SK-N-SH treated with all-trans-retinoic acid at 6 μM for 48 hours (cell line): ENCODE results near the gene FAM161A.

Source experiments
- ARNTL ChIP-seq: fragments of 450-650 bp; formaldehyde crosslinking; IDR thresholded peaks from 2 replicates; pipeline ENCODE4 v1.5.0; 2020; ENCODE audit warnings: low read depth, mild to moderate bottlenecking, moderate library complexity, borderline replicate concordance
- BACH2 ChIP-seq: fragments of 250-450 bp; sonication (Bioruptor Pico); IDR thresholded peaks from 2 replicates; pipeline ENCODE4 v1.9.0; 2021; ENCODE audit warnings: mild to moderate bottlenecking, borderline replicate concordance
- CSDC2 ChIP-seq: fragments of 250-450 bp; sonication (Bioruptor Pico); IDR thresholded peaks from 2 replicates; pipeline ENCODE4 v1.5.0; 2020; ENCODE audit warnings: mild to moderate bottlenecking, moderate library complexity
- CSRNP3 ChIP-seq: fragments of 250-450 bp; sonication (Bioruptor Pico); IDR thresholded peaks from 2 replicates; pipeline ENCODE4 v1.5.1; 2021; ENCODE audit warnings: mild to moderate bottlenecking, moderate library complexity
- OSR1 ChIP-seq: fragments of 250-450 bp; sonication (Bioruptor Pico); IDR thresholded peaks from 2 replicates; pipeline ENCODE4 v1.8.0; 2022; ENCODE audit warnings: moderate library complexity, mild to moderate bottlenecking, inconsistent platforms
- PATZ1 ChIP-seq: fragments of 250-450 bp; sonication (Bioruptor Pico); IDR thresholded peaks from 2 replicates; pipeline ENCODE4 v1.8.0; 2020; ENCODE audit warnings: mild to moderate bottlenecking, moderate library complexity, borderline replicate concordance
- PPARA ChIP-seq: fragments of 250-450 bp; sonication (Bioruptor Pico); IDR thresholded peaks from 2 replicates; pipeline ENCODE4 v1.5.0; 2020; ENCODE audit warnings: mild to moderate bottlenecking, borderline replicate concordance
- ZFP30 ChIP-seq: fragments of 450-650 bp; formaldehyde crosslinking; IDR thresholded peaks from 2 replicates; pipeline ENCODE4 v1.5.0; 2022; ENCODE audit warnings: mild to moderate bottlenecking, moderate library complexity
- TF ChIP-seq, protein P1 (sequence below): fragments of 250-450 bp; sonication (Bioruptor Pico); IDR thresholded peaks from 2 replicates; pipeline ENCODE4 v1.8.0; 2021; ENCODE audit warnings: low read depth, mild to moderate bottlenecking, moderate library complexity, borderline replicate concordance
- TF ChIP-seq, protein P2 (sequence below): fragments of 250-450 bp; sonication (Bioruptor Pico); IDR thresholded peaks from 2 replicates; pipeline ENCODE4 v1.5.1; 2020; ENCODE audit warnings: low read depth, mild to moderate bottlenecking, moderate library complexity

GRCh38 chr2:61793389-61793836 is 60.4 kb downstream of the FAM161A start:
- no peak for TF ChIP-seq BACH2 (CRISPR knock-in tag)
- TF ChIP-seq ZFP30 (CRISPR knock-in tag), result no peak
- TF ChIP-seq, protein P1, sequence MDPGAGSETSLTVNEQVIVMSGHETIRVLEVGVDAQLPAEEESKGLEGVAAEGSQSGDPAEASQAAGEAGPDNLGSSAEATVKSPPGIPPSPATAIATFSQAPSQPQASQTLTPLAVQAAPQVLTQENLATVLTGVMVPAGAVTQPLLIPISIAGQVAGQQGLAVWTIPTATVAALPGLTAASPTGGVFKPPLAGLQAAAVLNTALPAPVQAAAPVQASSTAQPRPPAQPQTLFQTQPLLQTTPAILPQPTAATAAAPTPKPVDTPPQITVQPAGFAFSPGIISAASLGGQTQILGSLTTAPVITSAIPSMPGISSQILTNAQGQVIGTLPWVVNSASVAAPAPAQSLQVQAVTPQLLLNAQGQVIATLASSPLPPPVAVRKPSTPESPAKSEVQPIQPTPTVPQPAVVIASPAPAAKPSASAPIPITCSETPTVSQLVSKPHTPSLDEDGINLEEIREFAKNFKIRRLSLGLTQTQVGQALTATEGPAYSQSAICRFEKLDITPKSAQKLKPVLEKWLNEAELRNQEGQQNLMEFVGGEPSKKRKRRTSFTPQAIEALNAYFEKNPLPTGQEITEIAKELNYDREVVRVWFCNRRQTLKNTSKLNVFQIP, result no peak
- TF ChIP-seq PPARA, result no peak
- TF ChIP-seq OSR1 (CRISPR knock-in tag), result no peak
- TF ChIP-seq ARNTL (CRISPR knock-in tag), result no peak
- no peak for TF ChIP-seq CSDC2 (CRISPR knock-in tag)
- TF ChIP-seq, protein P2, sequence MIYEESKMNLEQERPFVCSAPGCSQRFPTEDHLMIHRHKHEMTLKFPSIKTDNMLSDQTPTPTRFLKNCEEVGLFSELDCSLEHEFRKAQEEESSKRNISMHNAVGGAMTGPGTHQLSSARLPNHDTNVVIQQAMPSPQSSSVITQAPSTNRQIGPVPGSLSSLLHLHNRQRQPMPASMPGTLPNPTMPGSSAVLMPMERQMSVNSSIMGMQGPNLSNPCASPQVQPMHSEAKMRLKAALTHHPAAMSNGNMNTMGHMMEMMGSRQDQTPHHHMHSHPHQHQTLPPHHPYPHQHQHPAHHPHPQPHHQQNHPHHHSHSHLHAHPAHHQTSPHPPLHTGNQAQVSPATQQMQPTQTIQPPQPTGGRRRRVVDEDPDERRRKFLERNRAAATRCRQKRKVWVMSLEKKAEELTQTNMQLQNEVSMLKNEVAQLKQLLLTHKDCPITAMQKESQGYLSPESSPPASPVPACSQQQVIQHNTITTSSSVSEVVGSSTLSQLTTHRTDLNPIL (CRISPR knock-in tag), result no peak
- TF ChIP-seq CSRNP3 (CRISPR knock-in tag), result no peak
- no peak for TF ChIP-seq PATZ1 (CRISPR knock-in tag)
